ENCODE results near the gene ZDHHC1.

The ZDHHC1 gene

DNA sequence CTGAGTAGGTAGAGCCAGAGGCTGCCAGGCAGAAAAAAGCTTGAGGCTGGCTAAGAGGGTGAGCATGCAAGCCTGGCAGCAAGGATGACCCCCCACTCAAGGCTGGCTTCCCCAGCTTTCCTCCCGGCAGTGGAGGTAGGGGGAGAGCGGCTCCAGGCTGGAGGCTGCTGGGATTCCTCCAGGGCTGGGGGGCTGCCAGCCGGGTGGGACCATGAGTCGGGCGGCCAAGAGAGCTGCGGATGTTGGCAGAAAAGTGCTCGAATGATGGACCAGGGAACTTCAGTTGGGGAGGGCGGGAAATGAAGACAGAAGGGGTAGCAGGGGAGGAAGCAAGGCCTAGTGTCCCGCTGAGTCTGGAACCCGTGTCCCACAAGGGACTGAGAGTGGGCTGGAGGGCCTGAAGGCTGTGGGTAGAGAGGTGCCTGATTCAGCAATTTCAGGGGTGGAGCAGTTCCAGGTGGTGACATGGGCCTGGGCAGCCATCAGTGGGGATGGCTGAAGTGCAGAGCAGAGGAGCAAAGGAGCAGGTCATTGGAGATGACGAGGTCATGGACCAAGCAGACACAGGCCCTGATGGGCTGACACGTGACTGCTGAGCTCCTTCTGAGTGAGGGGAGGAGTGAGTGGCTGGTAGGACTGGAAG lies 34.9 kb upstream of the ZDHHC1 start:
- Histone ChIP-seq H3K23ac (ENCODE audit: low read depth, low read length, poor library complexity) (no peak overlapping the region), H2AK5ac (ENCODE audit: low read depth, low read length) (no peak overlapping the region), H3K36me3 (replicated peaks in 1 of 2; ENCODE audit: control insufficient read depth in 2 of 2, insufficient read depth in 2 of 2, low read length in 2 of 2) (peaks cover 0 to 41% of the 10 kb centered on the region in 2 donors), H4K91ac (ENCODE audit: low read depth, low read length, poor library complexity) (no peak overlapping the region), H2BK15ac (ENCODE audit: low read length) (no peak overlapping the region), H3K27ac (replicated peaks; ENCODE audit: low read length) (no peak overlapping the region), H2AFZ (ENCODE audit: low read length) (no peak overlapping the region), H3K27me3 (ENCODE audit: control insufficient read depth in 3 of 3, insufficient read depth in 3 of 3, low read depth in 1 of 3, low read length in 3 of 3) (no peaks in the 10 kb centered on the region), H3K4ac (ENCODE audit: low read length) (no peak overlapping the region), H3K9me3 (replicated peaks in 1 of 2; ENCODE audit: control insufficient read depth in 2 of 2, insufficient read depth in 1 of 2, low read depth in 1 of 2, low read length in 2 of 2) (no peaks in the 10 kb centered on the region), H3K4me1 (ENCODE audit: control insufficient read depth in 2 of 2, insufficient read depth in 1 of 2, low read depth in 1 of 2, low read length in 2 of 2) (peaks cover 3 to 7% of the 10 kb centered on the region in 2 donors), H2BK5ac (ENCODE audit: low read length) (no peak overlapping the region), H4K8ac (ENCODE audit: low read depth, low read length) (no peak overlapping the region), H3K79me1 (ENCODE audit: low read depth, low read length) (peaks cover 3% of the 10 kb centered on the region), H2BK120ac (ENCODE audit: low read depth, low read length) (no peak overlapping the region), H3K18ac (ENCODE audit: low read length) (no peak overlapping the region), H3K9ac (ENCODE audit: low read depth, low read length, poor library complexity) (no peak overlapping the region), H3K14ac (ENCODE audit: low read length) (no peak overlapping the region), H2BK12ac (ENCODE audit: low read length) (no peak overlapping the region), H3K4me2 (ENCODE audit: insufficient read depth, low read length, poor library complexity, severe bottlenecking) (no peak overlapping the region), H3K4me3 (ENCODE audit: low read length in 2 of 2) (no peak overlapping the region)
- no peak for DNase-seq (ENCODE audit: low spot score)
- WGBS, 2 donors (ENCODE audit: extremely low coverage in 2 of 2, insufficient read length in 2 of 2, insufficient replicate concordance in 1 of 2), result no CpG with 5 or more reads among the region's 12 CpGs

DNA sequence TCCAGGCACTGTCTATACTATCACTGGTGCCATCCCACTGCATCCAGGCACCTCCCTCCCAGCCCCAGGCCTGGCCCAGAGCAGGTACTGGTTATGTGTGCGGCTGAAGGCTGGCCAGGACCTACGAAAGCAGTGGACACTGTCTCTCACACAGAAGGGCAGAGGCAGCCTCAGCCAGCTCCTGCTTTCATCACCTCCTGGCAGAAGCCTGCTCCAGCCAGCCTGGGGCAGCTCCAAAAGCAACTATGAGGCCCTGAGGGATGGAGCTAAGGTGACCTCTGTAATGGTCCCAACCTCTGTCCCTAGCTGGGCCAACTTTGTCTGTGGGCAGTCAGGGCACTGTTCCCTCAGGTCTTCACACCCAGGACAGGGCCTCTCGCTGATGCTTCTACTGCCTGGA lies 33.5 kb upstream of the ZDHHC1 start:
- Histone ChIP-seq H4K8ac (ENCODE audit: low read depth, low read length) (no peak overlapping the region), H3K4me2 (ENCODE audit: insufficient read depth, low read length, poor library complexity, severe bottlenecking) (no peak overlapping the region), H3K4ac (ENCODE audit: low read length) (no peak overlapping the region), H2AK5ac (ENCODE audit: low read depth, low read length) (no peak overlapping the region), H3K4me1 (ENCODE audit: control insufficient read depth in 2 of 2, insufficient read depth in 1 of 2, low read depth in 1 of 2, low read length in 2 of 2) (peaks cover 3 to 7% of the 10 kb centered on the region in 2 donors), H3K4me3 (ENCODE audit: low read length in 2 of 2) (no peak overlapping the region), H2BK15ac (ENCODE audit: low read length) (no peak overlapping the region), H3K23ac (ENCODE audit: low read depth, low read length, poor library complexity) (peak overlapping the region; percentile 11), H3K14ac (ENCODE audit: low read length) (no peak overlapping the region), H4K91ac (ENCODE audit: low read depth, low read length, poor library complexity) (no peak overlapping the region), H3K27me3 (ENCODE audit: control insufficient read depth in 3 of 3, insufficient read depth in 3 of 3, low read depth in 1 of 3, low read length in 3 of 3) (no peaks in the 10 kb centered on the region), H3K27ac (replicated peaks; ENCODE audit: low read length) (no peak overlapping the region), H2BK12ac (ENCODE audit: low read length) (no peak overlapping the region), H3K18ac (ENCODE audit: low read length) (no peak overlapping the region), H3K36me3 (replicated peaks in 1 of 2; ENCODE audit: control insufficient read depth in 2 of 2, insufficient read depth in 2 of 2, low read length in 2 of 2) (peaks cover 0 to 41% of the 10 kb centered on the region in 2 donors), H3K79me1 (ENCODE audit: low read depth, low read length) (peaks cover 4% of the 10 kb centered on the region), H2BK5ac (ENCODE audit: low read length) (no peak overlapping the region), H2AFZ (ENCODE audit: low read length) (no peak overlapping the region), H3K9me3 (replicated peaks in 1 of 2; ENCODE audit: control insufficient read depth in 2 of 2, insufficient read depth in 1 of 2, low read depth in 1 of 2, low read length in 2 of 2) (no peaks in the 10 kb centered on the region), H2BK120ac (ENCODE audit: low read depth, low read length) (no peak overlapping the region), H3K9ac (ENCODE audit: low read depth, low read length, poor library complexity) (peak overlapping the region; percentile 53)
- no CpG with 5 or more reads among the region's 3 CpGs for WGBS, 2 donors (ENCODE audit: extremely low coverage in 2 of 2, insufficient read length in 2 of 2, insufficient replicate concordance in 1 of 2)
- DNase-seq (ENCODE audit: low spot score), result no peak

DNA sequence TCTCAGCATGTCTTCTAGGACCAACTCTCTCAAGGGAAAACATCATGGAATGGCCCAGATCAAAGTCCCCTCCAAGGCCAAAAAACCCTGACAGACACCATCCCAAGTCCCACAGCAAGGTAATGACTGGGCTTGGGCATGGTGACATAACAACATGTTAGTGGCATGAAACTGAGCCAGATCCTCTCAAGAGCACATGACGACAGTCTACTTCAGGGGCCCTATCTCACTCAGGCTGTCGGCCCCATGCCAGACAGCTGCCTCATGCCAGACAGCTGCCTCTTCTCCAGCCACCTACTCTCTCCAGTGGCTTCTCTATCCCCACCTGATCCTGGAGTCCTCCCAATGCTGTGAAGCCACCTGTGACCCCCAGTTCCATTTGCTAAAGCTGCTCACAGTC lies 33.1 kb upstream of the ZDHHC1 start:
- H3K4me1 ChIP-seq (ENCODE audit: control insufficient read depth in 2 of 2, insufficient read depth in 1 of 2, low read depth in 1 of 2, low read length in 2 of 2), result peaks cover 6 to 7% of the 10 kb centered on the region in 2 donors
- H3K18ac ChIP-seq (ENCODE audit: low read length), result no peak overlapping the region
- H3K27ac ChIP-seq (replicated peaks; ENCODE audit: low read length), result no peak overlapping the region
- peaks cover 4% of the 10 kb centered on the region for H3K79me1 ChIP-seq (ENCODE audit: low read depth, low read length)
- DNase-seq (ENCODE audit: low spot score), result no peak
- no peak overlapping the region for H4K91ac ChIP-seq (ENCODE audit: low read depth, low read length, poor library complexity)
- no peak overlapping the region for H2AK5ac ChIP-seq (ENCODE audit: low read depth, low read length)
- peak overlapping the region; percentile 53 for H3K9ac ChIP-seq (ENCODE audit: low read depth, low read length, poor library complexity)
- no peaks in the 10 kb centered on the region for H3K9me3 ChIP-seq (replicated peaks in 1 of 2; ENCODE audit: control insufficient read depth in 2 of 2, insufficient read depth in 1 of 2, low read depth in 1 of 2, low read length in 2 of 2)
- H2BK12ac ChIP-seq (ENCODE audit: low read length), result no peak overlapping the region
- peak overlapping the region; percentile 11 for H3K23ac ChIP-seq (ENCODE audit: low read depth, low read length, poor library complexity)
- H3K4me2 ChIP-seq (ENCODE audit: insufficient read depth, low read length, poor library complexity, severe bottlenecking), result no peak overlapping the region
- no peaks in the 10 kb centered on the region for H3K27me3 ChIP-seq (ENCODE audit: control insufficient read depth in 3 of 3, insufficient read depth in 3 of 3, low read depth in 1 of 3, low read length in 3 of 3)
- WGBS, 2 donors (ENCODE audit: extremely low coverage in 2 of 2, insufficient read length in 2 of 2, insufficient replicate concordance in 1 of 2), result no CpG with 5 or more reads among the region's 2 CpGs
- H3K4me3 ChIP-seq (ENCODE audit: low read length in 2 of 2), result no peak overlapping the region
- no peak overlapping the region for H2BK120ac ChIP-seq (ENCODE audit: low read depth, low read length)
- no peak overlapping the region for H2AFZ ChIP-seq (ENCODE audit: low read length)
- H3K4ac ChIP-seq (ENCODE audit: low read length), result no peak overlapping the region
- H2BK15ac ChIP-seq (ENCODE audit: low read length), result no peak overlapping the region
- H3K36me3 ChIP-seq (replicated peaks in 1 of 2; ENCODE audit: control insufficient read depth in 2 of 2, insufficient read depth in 2 of 2, low read length in 2 of 2), result peaks cover 0 to 44% of the 10 kb centered on the region in 2 donors
- no peak overlapping the region for H4K8ac ChIP-seq (ENCODE audit: low read depth, low read length)
- no peak overlapping the region for H3K14ac ChIP-seq (ENCODE audit: low read length)
- no peak overlapping the region for H2BK5ac ChIP-seq (ENCODE audit: low read length)

DNA sequence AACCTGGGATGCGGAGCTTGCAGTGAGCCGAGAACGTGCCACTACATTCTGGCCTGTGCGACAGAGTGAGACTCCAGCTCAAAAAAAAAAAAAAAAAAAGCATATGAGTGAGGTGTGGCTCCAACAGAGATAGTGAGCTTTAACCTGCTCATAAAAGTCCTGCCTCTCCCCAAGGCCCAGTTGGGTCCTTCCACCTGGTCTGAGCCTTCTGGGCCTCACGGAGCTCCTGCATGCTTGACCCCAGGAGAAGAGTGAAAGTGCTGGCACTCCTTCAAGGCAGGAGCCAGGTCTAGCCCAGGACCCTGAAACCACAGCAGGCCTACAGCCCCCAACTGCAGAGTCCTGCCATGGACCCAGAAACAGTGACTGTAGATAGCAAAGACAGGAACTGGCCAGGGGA lies 32.3 kb upstream of the ZDHHC1 start:
- H2BK5ac ChIP-seq (ENCODE audit: low read length), result no peak overlapping the region
- no peak overlapping the region for H2AK5ac ChIP-seq (ENCODE audit: low read depth, low read length)
- no peak overlapping the region for H3K4ac ChIP-seq (ENCODE audit: low read length)
- H4K8ac ChIP-seq (ENCODE audit: low read depth, low read length), result no peak overlapping the region
- H3K9me3 ChIP-seq (replicated peaks in 1 of 2; ENCODE audit: control insufficient read depth in 2 of 2, insufficient read depth in 1 of 2, low read depth in 1 of 2, low read length in 2 of 2), result no peaks in the 10 kb centered on the region
- H2AFZ ChIP-seq (ENCODE audit: low read length), result no peak overlapping the region
- peaks cover 4% of the 10 kb centered on the region for H3K79me1 ChIP-seq (ENCODE audit: low read depth, low read length)
- H2BK120ac ChIP-seq (ENCODE audit: low read depth, low read length), result no peak overlapping the region
- WGBS, 2 donors (ENCODE audit: extremely low coverage in 2 of 2, insufficient read length in 2 of 2, insufficient replicate concordance in 1 of 2), result no CpG with 5 or more reads among the region's 5 CpGs
- no peak overlapping the region for H3K4me2 ChIP-seq (ENCODE audit: insufficient read depth, low read length, poor library complexity, severe bottlenecking)
- no peaks in the 10 kb centered on the region for H3K27me3 ChIP-seq (ENCODE audit: control insufficient read depth in 3 of 3, insufficient read depth in 3 of 3, low read depth in 1 of 3, low read length in 3 of 3)
- no peak overlapping the region for H4K91ac ChIP-seq (ENCODE audit: low read depth, low read length, poor library complexity)
- no peak overlapping the region for H2BK12ac ChIP-seq (ENCODE audit: low read length)
- H3K4me3 ChIP-seq (ENCODE audit: low read length in 2 of 2), result no peak overlapping the region
- no peak for DNase-seq (ENCODE audit: low spot score)
- no peak overlapping the region for H3K9ac ChIP-seq (ENCODE audit: low read depth, low read length, poor library complexity)
- peaks cover 0 to 46% of the 10 kb centered on the region in 2 donors for H3K36me3 ChIP-seq (replicated peaks in 1 of 2; ENCODE audit: control insufficient read depth in 2 of 2, insufficient read depth in 2 of 2, low read length in 2 of 2)
- H2BK15ac ChIP-seq (ENCODE audit: low read length), result no peak overlapping the region
- H3K23ac ChIP-seq (ENCODE audit: low read depth, low read length, poor library complexity), result no peak overlapping the region
- no peak overlapping the region for H3K27ac ChIP-seq (replicated peaks; ENCODE audit: low read length)
- no peak overlapping the region for H3K14ac ChIP-seq (ENCODE audit: low read length)
- peaks cover 2 to 3% of the 10 kb centered on the region in 2 donors for H3K4me1 ChIP-seq (ENCODE audit: control insufficient read depth in 2 of 2, insufficient read depth in 1 of 2, low read depth in 1 of 2, low read length in 2 of 2)
- H3K18ac ChIP-seq (ENCODE audit: low read length), result no peak overlapping the region

All from neuronal stem cell (in vitro differentiated cells).